ENCODE data around the gene ACP2. TPM values are rescaled to one million over a fixed set of nuclear protein-coding genes. Genes with fewer than 3 reads are reported as not detected.

The ACP2 gene
- total and polyA plus RNA-seq, 2 experiments from 2014 or later: 29.6 to 31.5 TPM

DNA sequence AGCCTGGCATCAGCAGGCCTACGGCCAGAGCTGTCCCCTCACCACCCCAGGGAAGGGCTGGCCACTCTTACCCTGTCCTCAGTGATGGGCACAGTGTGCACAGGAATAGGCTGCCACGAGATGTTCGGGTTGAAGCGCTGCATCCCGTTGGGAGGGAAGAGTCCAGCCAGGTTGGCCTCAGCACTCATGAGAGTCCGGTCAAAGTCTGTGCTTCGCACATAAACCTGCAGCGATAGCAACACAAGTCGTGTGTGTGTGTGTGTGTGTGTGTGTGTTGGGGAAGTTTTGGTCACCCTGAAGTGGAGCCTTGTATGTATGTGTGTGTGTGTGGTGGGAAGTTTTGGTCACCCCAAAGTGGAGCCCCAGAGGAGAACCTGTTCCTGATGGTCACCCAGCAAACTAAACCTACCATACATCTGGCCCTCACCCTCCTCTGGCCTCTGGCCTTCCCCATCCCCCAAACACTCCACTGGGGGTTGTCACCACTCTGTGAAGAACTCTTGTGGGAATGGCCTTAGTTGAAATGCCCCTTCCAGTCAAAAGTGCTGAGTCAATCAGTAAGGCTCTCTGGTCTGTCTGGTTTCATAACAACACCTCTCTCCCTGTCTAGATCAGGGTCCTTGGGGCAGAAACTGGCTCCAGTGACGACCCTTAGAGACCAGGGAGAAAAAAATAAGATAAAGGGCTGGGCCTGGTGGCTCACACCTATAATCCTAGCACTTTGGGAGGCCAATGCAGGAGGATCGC is 2.8 kb downstream of the ACP2 start:
- Histone ChIP-seq H3K27me3 (no peaks in the 10 kb centered on the region), H3K79me2 (peaks cover 15% of the 10 kb centered on the region), H4K20me1 (ENCODE audit: insufficient read depth, poor library complexity, severe bottlenecking) (no peaks in the 10 kb centered on the region), H3K9me3 (ENCODE audit: low read depth) (no peaks in the 10 kb centered on the region), H3K4me1 (ENCODE audit: insufficient read depth) (peaks cover 8% of the 10 kb centered on the region), H3K9me2 (replicated peaks; ENCODE audit: insufficient read depth) (no peaks in the 10 kb centered on the region), H3K4me3 (no peak overlapping the region), H2AFZ (no peak overlapping the region), H3K36me3 (replicated peaks; ENCODE audit: insufficient read depth, low read depth) (no peaks in the 10 kb centered on the region), H3K4me2 (no peak overlapping the region), H3K27ac (peak overlapping the region; percentile 31)
- WGBS (ENCODE audit: low lambda C conversion rate, missing lambda C conversion rate): 76% methylated on average over 11 of the region's 11 CpGs
- TF ChIP-seq EZH2phosphoT487 (IDR thresholded peaks at IDR 0.05; ENCODE audit: low read depth, severe bottlenecking, unreplicated experiment) (no peak), EZH2 (IDR thresholded peaks at IDR 0.05; ENCODE audit: borderline replicate concordance) (no peak)
- TF ChIP-seq, protein P1, sequence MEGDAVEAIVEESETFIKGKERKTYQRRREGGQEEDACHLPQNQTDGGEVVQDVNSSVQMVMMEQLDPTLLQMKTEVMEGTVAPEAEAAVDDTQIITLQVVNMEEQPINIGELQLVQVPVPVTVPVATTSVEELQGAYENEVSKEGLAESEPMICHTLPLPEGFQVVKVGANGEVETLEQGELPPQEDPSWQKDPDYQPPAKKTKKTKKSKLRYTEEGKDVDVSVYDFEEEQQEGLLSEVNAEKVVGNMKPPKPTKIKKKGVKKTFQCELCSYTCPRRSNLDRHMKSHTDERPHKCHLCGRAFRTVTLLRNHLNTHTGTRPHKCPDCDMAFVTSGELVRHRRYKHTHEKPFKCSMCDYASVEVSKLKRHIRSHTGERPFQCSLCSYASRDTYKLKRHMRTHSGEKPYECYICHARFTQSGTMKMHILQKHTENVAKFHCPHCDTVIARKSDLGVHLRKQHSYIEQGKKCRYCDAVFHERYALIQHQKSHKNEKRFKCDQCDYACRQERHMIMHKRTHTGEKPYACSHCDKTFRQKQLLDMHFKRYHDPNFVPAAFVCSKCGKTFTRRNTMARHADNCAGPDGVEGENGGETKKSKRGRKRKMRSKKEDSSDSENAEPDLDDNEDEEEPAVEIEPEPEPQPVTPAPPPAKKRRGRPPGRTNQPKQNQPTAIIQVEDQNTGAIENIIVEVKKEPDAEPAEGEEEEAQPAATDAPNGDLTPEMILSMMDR (IDR thresholded peaks at IDR 0.05; ENCODE audit: poor library complexity): no peak
- DNase-seq (ENCODE audit: low spot score): no peak

DNA sequence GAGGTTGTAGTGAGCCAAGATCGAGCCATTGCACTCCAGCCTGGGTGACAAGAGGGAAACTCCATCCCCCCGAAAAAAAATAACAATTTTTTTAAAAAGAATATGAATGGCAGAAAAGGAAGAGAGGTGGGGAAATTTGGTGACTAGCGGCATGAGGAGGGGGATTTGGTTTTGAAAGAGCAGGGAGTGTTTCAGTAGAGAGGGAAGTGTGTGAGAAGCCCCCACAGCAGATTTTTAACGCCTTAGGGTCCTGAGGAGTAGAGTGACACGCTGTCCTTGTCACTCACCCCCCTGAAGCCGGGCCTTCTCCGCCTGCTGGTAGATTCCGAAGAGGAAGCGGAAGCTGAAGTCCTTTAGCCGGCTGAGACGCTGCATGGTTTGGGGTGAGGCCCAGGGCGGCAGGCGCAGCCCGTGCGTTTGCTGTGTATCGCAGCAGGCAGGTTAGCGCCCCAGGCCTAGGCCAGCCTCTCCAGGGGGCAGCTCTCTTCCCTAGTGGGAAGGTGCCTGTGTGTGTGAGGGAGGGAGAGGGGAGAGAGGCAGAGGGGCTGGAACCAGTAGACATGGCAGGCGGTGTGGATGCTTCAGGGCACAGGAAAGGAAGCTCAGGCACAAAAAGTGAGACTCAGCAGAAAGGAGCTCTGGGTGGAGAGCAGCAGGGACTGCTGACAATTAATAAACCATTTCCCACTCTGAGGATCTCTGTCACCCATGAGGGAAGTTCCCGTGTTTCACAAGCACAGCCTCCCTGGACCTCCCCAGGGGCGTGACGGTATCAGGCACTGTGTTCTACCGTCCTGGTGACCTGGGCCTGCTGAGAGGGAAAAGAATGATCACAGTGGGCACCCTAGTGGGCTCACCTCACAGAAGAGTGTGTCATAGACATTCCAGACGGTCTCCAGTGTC is 3.9 kb downstream of the ACP2 start:
- Histone ChIP-seq H3K4me2 (no peak overlapping the region), H3K79me2 (peaks cover 15% of the 10 kb centered on the region), H3K4me1 (ENCODE audit: insufficient read depth) (peaks cover 8% of the 10 kb centered on the region), H3K27ac (no peak overlapping the region), H3K9me2 (replicated peaks; ENCODE audit: insufficient read depth) (no peaks in the 10 kb centered on the region), H3K9me3 (ENCODE audit: low read depth) (no peaks in the 10 kb centered on the region), H3K27me3 (no peaks in the 10 kb centered on the region), H4K20me1 (ENCODE audit: insufficient read depth, poor library complexity, severe bottlenecking) (no peaks in the 10 kb centered on the region), H3K4me3 (no peak overlapping the region), H3K36me3 (replicated peaks; ENCODE audit: insufficient read depth, low read depth) (no peaks in the 10 kb centered on the region), H2AFZ (no peak overlapping the region)
- DNase-seq (ENCODE audit: low spot score): no peak
- WGBS (ENCODE audit: low lambda C conversion rate, missing lambda C conversion rate): 91% methylated on average over 23 of the region's 23 CpGs
- no peak for TF ChIP-seq EZH2 (IDR thresholded peaks at IDR 0.05; ENCODE audit: borderline replicate concordance)
- no peak for TF ChIP-seq EZH2phosphoT487 (IDR thresholded peaks at IDR 0.05; ENCODE audit: low read depth, severe bottlenecking, unreplicated experiment)
- TF ChIP-seq, protein P1 (IDR thresholded peaks at IDR 0.05; ENCODE audit: poor library complexity): no peak

DNA sequence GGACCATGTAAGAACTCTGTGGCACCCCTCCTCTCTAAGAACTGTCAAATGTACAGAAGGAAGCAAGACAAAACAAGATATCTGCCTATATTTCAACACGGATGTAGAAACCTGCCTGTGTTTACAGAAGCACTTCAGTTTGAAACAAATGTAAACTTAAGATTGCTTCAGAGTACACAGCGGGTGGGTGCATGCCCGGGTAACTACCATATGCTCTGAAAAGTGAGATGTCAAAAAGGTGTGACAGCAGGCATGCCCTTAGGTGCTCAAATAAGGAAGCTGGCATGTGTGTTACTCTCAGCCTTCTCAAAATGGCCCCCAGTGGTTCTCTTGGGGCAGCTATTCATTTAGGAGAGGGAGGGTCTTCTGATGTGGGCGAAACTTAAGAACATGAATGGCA is 5.2 kb downstream of the ACP2 start:
- Histone ChIP-seq H3K27ac (peak overlapping the region; percentile 37), H3K79me2 (peaks cover 8% of the 10 kb centered on the region), H3K9me2 (replicated peaks; ENCODE audit: insufficient read depth) (no peaks in the 10 kb centered on the region), H3K4me3 (no peak overlapping the region), H4K20me1 (ENCODE audit: insufficient read depth, poor library complexity, severe bottlenecking) (no peaks in the 10 kb centered on the region), H3K36me3 (replicated peaks; ENCODE audit: insufficient read depth, low read depth) (no peaks in the 10 kb centered on the region), H3K4me2 (no peak overlapping the region), H3K27me3 (no peaks in the 10 kb centered on the region), H3K9me3 (ENCODE audit: low read depth) (no peaks in the 10 kb centered on the region), H3K4me1 (ENCODE audit: insufficient read depth) (peaks cover 8% of the 10 kb centered on the region), H2AFZ (no peak overlapping the region)
- WGBS (ENCODE audit: low lambda C conversion rate, missing lambda C conversion rate): 66% methylated on average over 4 of the region's 4 CpGs
- TF ChIP-seq EZH2 (IDR thresholded peaks at IDR 0.05; ENCODE audit: borderline replicate concordance) (no peak), EZH2phosphoT487 (IDR thresholded peaks at IDR 0.05; ENCODE audit: low read depth, severe bottlenecking, unreplicated experiment) (no peak)
- TF ChIP-seq, protein P1 (IDR thresholded peaks at IDR 0.05; ENCODE audit: poor library complexity): no peak
- DNase-seq (ENCODE audit: low spot score): no peak

Measured in hepatocyte (in vitro differentiated cells).